Measurements from ENCODE around the gene CDKN1C. TPM values are rescaled to one million over a fixed set of nuclear protein-coding genes. Genes with fewer than 3 reads are reported as not detected.

The CDKN1C gene
- total and polyA plus RNA-seq, 2 of the 8 experiments (the other 6 are each of a cell fraction or from before 2014, with no cell fraction given): 12.8 to 14.1 TPM

DNA sequence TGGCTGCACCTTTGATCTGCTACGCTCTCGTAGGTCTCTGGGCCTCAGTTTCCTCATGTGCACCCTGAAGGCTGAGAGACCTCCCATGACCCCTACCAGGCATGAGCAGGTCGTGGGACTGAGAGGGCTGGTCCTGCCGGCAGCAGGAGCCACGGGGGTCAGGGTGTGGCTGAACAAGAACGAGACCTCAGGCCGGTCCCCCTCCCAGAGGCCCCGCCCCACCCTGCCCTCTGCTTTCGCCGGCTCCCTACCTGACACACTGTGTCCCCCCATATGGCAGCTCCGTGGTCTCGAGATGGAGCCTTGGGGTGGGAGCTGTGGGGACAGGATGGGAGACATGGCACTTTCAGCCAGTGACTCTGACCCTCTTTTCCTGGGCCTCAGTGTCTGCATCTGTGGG, 40.6 kb downstream of the CDKN1C start:
- Histone ChIP-seq H4K8ac (ENCODE audit: extremely low read depth, insufficient read depth, low read length) (no peak overlapping the region), H2BK15ac (ENCODE audit: low read length) (no peak overlapping the region), H3K4me3 (ENCODE audit: extremely low read depth in 1 of 4, insufficient read depth in 2 of 4, low read depth in 3 of 4, low read length in 4 of 4) (no peak overlapping the region), H2BK12ac (ENCODE audit: low read depth, low read length) (no peak overlapping the region; the same call in 1 of the 2 replicates), H3K9ac (replicated peaks in 1 of 4; ENCODE audit: extremely low read depth in 1 of 4, low read depth in 3 of 4, low read length in 3 of 4) (no peak overlapping the region), H4K5ac (ENCODE audit: insufficient read length, low read depth, low read length) (no peak overlapping the region), H3K23ac (ENCODE audit: insufficient read length) (no peak overlapping the region), H3K4me1 (replicated peaks in 1 of 4; ENCODE audit: control insufficient read depth in 3 of 4, insufficient read depth in 4 of 4, low read length in 3 of 4) (peaks cover 0 to 7% (median 4%) of the 10 kb centered on the region in 4 experiments; a peak in 4 of 7 replicates), H3K56ac (replicated peaks; ENCODE audit: insufficient read length, low read depth, low read length) (no peak overlapping the region), H3K23me2 (ENCODE audit: low read depth, low read length) (no peaks in the 10 kb centered on the region), H3K18ac (ENCODE audit: extremely low read depth, low read length) (no peak overlapping the region), H3K4me2 (ENCODE audit: insufficient read depth in 1 of 2, low read depth in 2 of 2, low read length in 2 of 2) (no peak overlapping the region), H2BK120ac (replicated peaks; ENCODE audit: low read depth, low read length) (no peak overlapping the region), H2BK5ac (ENCODE audit: low read depth, low read length) (no peak overlapping the region), H2BK20ac (ENCODE audit: low read length) (no peak overlapping the region), H3K79me1 (ENCODE audit: low read depth, low read length) (no peaks in the 10 kb centered on the region), H3K14ac (ENCODE audit: insufficient read length) (no peak overlapping the region), H3K36me3 (ENCODE audit: control insufficient read depth in 2 of 4, insufficient read depth in 4 of 4, low read length in 3 of 4) (no peaks in the 10 kb centered on the region), H3K4ac (replicated peaks; ENCODE audit: insufficient read length, low read depth, low read length) (no peak overlapping the region), H2AFZ (ENCODE audit: low read length) (no peak overlapping the region), H3K79me2 (ENCODE audit: control insufficient read depth in 1 of 2, insufficient read depth in 2 of 2, low read length in 2 of 2) (no peaks in the 10 kb centered on the region), H4K91ac (replicated peaks; ENCODE audit: insufficient read length, low read length) (no peak overlapping the region), H3K27ac (ENCODE audit: low read depth, low read length) (no peak overlapping the region), H4K20me1 (replicated peaks in 1 of 2; ENCODE audit: control insufficient read depth in 1 of 2, insufficient read depth in 2 of 2, low read length in 2 of 2) (no peaks in the 10 kb centered on the region), H3K27me3 (replicated peaks in 1 of 4; ENCODE audit: control insufficient read depth in 3 of 4, extremely low read depth in 1 of 4, insufficient read depth in 3 of 4, low read length in 3 of 4) (peaks cover 0 to 16% (median 4%) of the 10 kb centered on the region in 4 experiments; a peak in 2 of 7 replicates), H3K9me3 (ENCODE audit: insufficient read depth in 2 of 2, low read depth in 1 of 2, low read length in 1 of 2) (no peaks in the 10 kb centered on the region), H2AK5ac (ENCODE audit: low read depth, low read length) (no peak overlapping the region)
- ChIA-PET POLR2A (ENCODE audit: partially characterized antibody) (interaction anchor here (1.4 to 1.7 kb wide), 2 partner anchors 14 to 40 kb away, joined by 4 to 5 read pairs; no protein-coding TSS in a partner anchor), CTCF (ENCODE audit: partially characterized antibody) (interaction anchor here (0.9 to 1.9 kb wide), 3 partner anchors 14 to 123 kb away, joined by 3 to 5 read pairs (median 4); no protein-coding TSS in a partner anchor)
- WGBS, 2 experiments (ENCODE audit: extremely low coverage in 1 of 2, insufficient coverage in 1 of 2, insufficient read length in 1 of 2, insufficient replicate concordance in 2 of 2, low coverage in 1 of 2, low lambda C conversion rate in 2 of 2, missing lambda C conversion rate in 1 of 2): 87% methylated on average over 9 of the region's 12 CpGs; no CpG with 5 or more reads in 1 of the 2 experiments
- FAIRE-seq (no peak), DNase-seq (ENCODE audit: low read depth in 1 of 2, low spot score in 2 of 2) (no peak)
- no peak for TF ChIP-seq JUN (IDR thresholded peaks at IDR 0.05; ENCODE audit: low read depth, low read length)
- TF ChIP-seq CBX5 (IDR thresholded peaks at IDR 0.05; ENCODE audit: low read depth, low read length): no peak
- TF ChIP-seq SRF (IDR thresholded peaks at IDR 0.05; ENCODE audit: low read depth, low read length): no peak
- TF ChIP-seq, protein P1, sequence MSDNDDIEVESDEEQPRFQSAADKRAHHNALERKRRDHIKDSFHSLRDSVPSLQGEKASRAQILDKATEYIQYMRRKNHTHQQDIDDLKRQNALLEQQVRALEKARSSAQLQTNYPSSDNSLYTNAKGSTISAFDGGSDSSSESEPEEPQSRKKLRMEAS (IDR thresholded peaks at IDR 0.05): no peak
- no peak for TF ChIP-seq MAFK (IDR thresholded peaks at IDR 0.05; ENCODE audit: low read depth, low read length)
- TF ChIP-seq KDM4A (IDR thresholded peaks at IDR 0.05; ENCODE audit: low read depth, low read length, severe bottlenecking): no peak
- TF ChIP-seq SP2 (IDR thresholded peaks at IDR 0.05; ENCODE audit: low read length): no peak
- no peak for TF ChIP-seq SUZ12 (IDR thresholded peaks at IDR 0.05; ENCODE audit: low read length)
- TF ChIP-seq, protein P2, sequence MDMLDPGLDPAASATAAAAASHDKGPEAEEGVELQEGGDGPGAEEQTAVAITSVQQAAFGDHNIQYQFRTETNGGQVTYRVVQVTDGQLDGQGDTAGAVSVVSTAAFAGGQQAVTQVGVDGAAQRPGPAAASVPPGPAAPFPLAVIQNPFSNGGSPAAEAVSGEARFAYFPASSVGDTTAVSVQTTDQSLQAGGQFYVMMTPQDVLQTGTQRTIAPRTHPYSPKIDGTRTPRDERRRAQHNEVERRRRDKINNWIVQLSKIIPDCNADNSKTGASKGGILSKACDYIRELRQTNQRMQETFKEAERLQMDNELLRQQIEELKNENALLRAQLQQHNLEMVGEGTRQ (IDR thresholded peaks at IDR 0.05; ENCODE audit: low read length): no peak
- no peak for TF ChIP-seq GTF2F1 (IDR thresholded peaks at IDR 0.05; ENCODE audit: borderline replicate concordance, low read depth, low read length)
- no peak for TF ChIP-seq SIN3A (conservative IDR thresholded peaks at IDR 0.05 in 1 of 2, IDR thresholded peaks at IDR 0.05 in 1 of 2; ENCODE audit: low read depth in 1 of 2, low read length in 2 of 2)

Measured in H1 (cell line).